ENCODE results near the gene GEMIN4.

Gene GEMIN4

GRCh38 chr17:784143-784542, 32.1 kb upstream of the GEMIN4 start:
- Histone ChIP-seq H3K9me3 (ENCODE audit: control insufficient read depth in 5 of 5, low read length in 5 of 5) (no peaks in the 10 kb centered on the region), H3K27ac (ENCODE audit: low read depth, low read length) (no peak overlapping the region), H3K36me3 (ENCODE audit: control insufficient read depth in 5 of 5, insufficient read depth in 5 of 5, low read length in 5 of 5) (peaks cover 0 to 32% (median 21%) of the 10 kb centered on the region in 5 donors), H3K9ac (ENCODE audit: low read length in 5 of 5) (no peak overlapping the region), H3K4me3 (ENCODE audit: low read depth in 1 of 5, low read length in 5 of 5) (no peak overlapping the region), H3K27me3 (ENCODE audit: control insufficient read depth in 5 of 5, insufficient read depth in 4 of 5, low read length in 5 of 5) (no peaks in the 10 kb centered on the region), H3K4me1 (ENCODE audit: control insufficient read depth in 5 of 5, insufficient read depth in 5 of 5, low read length in 5 of 5) (peaks cover 4 to 31% (median 24%) of the 10 kb centered on the region in 5 donors)

GRCh38 chr17:781805-782731, 30.0 kb upstream of the GEMIN4 start, which contains the start of the genes GLOD4 and MRM3:
GLOD4 (minus strand) TSS chr17:782280; CDS start chr17:782255, 25 bp downstream.
MRM3 (plus strand) TSS chr17:782353; CDS start chr17:782379, 26 bp downstream.
- H3K27ac ChIP-seq (ENCODE audit: low read depth, low read length) = peak within 1 kb of the TSS; percentile 84
- peak within 1 kb of the TSS; percentile 95 to 99 (median 97) for H3K9ac ChIP-seq (ENCODE audit: low read length in 5 of 5)
- no peaks in the 10 kb centered on the region for H3K9me3 ChIP-seq (ENCODE audit: control insufficient read depth in 5 of 5, low read length in 5 of 5)
- H3K4me1 ChIP-seq (ENCODE audit: control insufficient read depth in 5 of 5, insufficient read depth in 5 of 5, low read length in 5 of 5) = peaks cover 4 to 31% (median 24%) of the 10 kb centered on the region in 5 donors
- no peaks in the 10 kb centered on the region for H3K27me3 ChIP-seq (ENCODE audit: control insufficient read depth in 5 of 5, insufficient read depth in 4 of 5, low read length in 5 of 5)
- H3K36me3 ChIP-seq (ENCODE audit: control insufficient read depth in 5 of 5, insufficient read depth in 5 of 5, low read length in 5 of 5) = peaks cover 5 to 31% (median 20%) of the 10 kb centered on the region in 5 donors
- peak within 1 kb of the TSS; percentile 98 to 100 (median 100) for H3K4me3 ChIP-seq (ENCODE audit: low read depth in 1 of 5, low read length in 5 of 5)

- Histone ChIP-seq H3K4me1 (ENCODE audit: control insufficient read depth in 5 of 5, insufficient read depth in 5 of 5, low read length in 5 of 5) (peaks cover 3 to 22% (median 17%) of the 10 kb centered on the region in 5 donors), H3K9me3 (ENCODE audit: control insufficient read depth in 5 of 5, low read length in 5 of 5) (no peaks in the 10 kb centered on the region), H3K4me3 (ENCODE audit: low read depth in 1 of 5, low read length in 5 of 5) (no peak overlapping the region), H3K27ac (ENCODE audit: low read depth, low read length) (no peak overlapping the region), H3K9ac (ENCODE audit: low read length in 5 of 5) (no peak overlapping the region), H3K27me3 (ENCODE audit: control insufficient read depth in 5 of 5, insufficient read depth in 4 of 5, low read length in 5 of 5) (no peaks in the 10 kb centered on the region), H3K36me3 (ENCODE audit: control insufficient read depth in 5 of 5, insufficient read depth in 5 of 5, low read length in 5 of 5) (peaks cover 20 to 56% (median 50%) of the 10 kb centered on the region in 5 donors)
Observed at GRCh38 chr17:778096-778495, 26.0 kb upstream of the GEMIN4 start.

GRCh38 chr17:774313-774584, 22.2 kb upstream of the GEMIN4 start:
- H3K36me3 ChIP-seq (ENCODE audit: control insufficient read depth in 5 of 5, insufficient read depth in 5 of 5, low read length in 5 of 5) = peaks cover 38 to 82% (median 76%) of the 10 kb centered on the region in 5 donors
- no peak overlapping the region for H3K9ac ChIP-seq (ENCODE audit: low read length in 5 of 5)
- H3K4me3 ChIP-seq (ENCODE audit: low read depth in 1 of 5, low read length in 5 of 5) = no peak overlapping the region
- H3K27ac ChIP-seq (ENCODE audit: low read depth, low read length) = no peak overlapping the region
- H3K4me1 ChIP-seq (ENCODE audit: control insufficient read depth in 5 of 5, insufficient read depth in 5 of 5, low read length in 5 of 5) = no peaks in the 10 kb centered on the region
- H3K27me3 ChIP-seq (ENCODE audit: control insufficient read depth in 5 of 5, insufficient read depth in 4 of 5, low read length in 5 of 5) = no peaks in the 10 kb centered on the region
- no peaks in the 10 kb centered on the region for H3K9me3 ChIP-seq (ENCODE audit: control insufficient read depth in 5 of 5, low read length in 5 of 5)

- H3K9me3 ChIP-seq (ENCODE audit: control insufficient read depth in 5 of 5, low read length in 5 of 5) = no peaks in the 10 kb centered on the region
- no peak overlapping the region for H3K4me3 ChIP-seq (ENCODE audit: low read depth in 1 of 5, low read length in 5 of 5)
- no peak overlapping the region for H3K27ac ChIP-seq (ENCODE audit: low read depth, low read length)
- no peaks in the 10 kb centered on the region for H3K4me1 ChIP-seq (ENCODE audit: control insufficient read depth in 5 of 5, insufficient read depth in 5 of 5, low read length in 5 of 5)
- H3K36me3 ChIP-seq (ENCODE audit: control insufficient read depth in 5 of 5, insufficient read depth in 5 of 5, low read length in 5 of 5) = peaks cover 38 to 86% (median 82%) of the 10 kb centered on the region in 5 donors
- no peak overlapping the region for H3K9ac ChIP-seq (ENCODE audit: low read length in 5 of 5)
- no peaks in the 10 kb centered on the region for H3K27me3 ChIP-seq (ENCODE audit: control insufficient read depth in 5 of 5, insufficient read depth in 4 of 5, low read length in 5 of 5)
Observed at GRCh38 chr17:773467-774312, 21.6 kb upstream of the GEMIN4 start.

- Histone ChIP-seq H3K36me3 (ENCODE audit: control insufficient read depth in 5 of 5, insufficient read depth in 5 of 5, low read length in 5 of 5) (peaks cover 36 to 81% (median 76%) of the 10 kb centered on the region in 5 donors), H3K4me1 (ENCODE audit: control insufficient read depth in 5 of 5, insufficient read depth in 5 of 5, low read length in 5 of 5) (no peaks in the 10 kb centered on the region), H3K4me3 (ENCODE audit: low read depth in 1 of 5, low read length in 5 of 5) (no peak overlapping the region), H3K27me3 (ENCODE audit: control insufficient read depth in 5 of 5, insufficient read depth in 4 of 5, low read length in 5 of 5) (no peaks in the 10 kb centered on the region), H3K27ac (ENCODE audit: low read depth, low read length) (no peak overlapping the region), H3K9me3 (ENCODE audit: control insufficient read depth in 5 of 5, low read length in 5 of 5) (no peaks in the 10 kb centered on the region), H3K9ac (ENCODE audit: low read length in 5 of 5) (no peak overlapping the region)
Observed at GRCh38 chr17:773016-773415, 21.0 kb upstream of the GEMIN4 start.

GRCh38 chr17:767076-767475, 15.0 kb upstream of the GEMIN4 start:
- Histone ChIP-seq H3K9ac (ENCODE audit: low read length in 5 of 5) (no peak overlapping the region), H3K36me3 (ENCODE audit: control insufficient read depth in 5 of 5, insufficient read depth in 5 of 5, low read length in 5 of 5) (peaks cover 28 to 75% (median 68%) of the 10 kb centered on the region in 5 donors), H3K27ac (ENCODE audit: low read depth, low read length) (no peak overlapping the region), H3K4me3 (ENCODE audit: low read depth in 1 of 5, low read length in 5 of 5) (no peak overlapping the region), H3K4me1 (ENCODE audit: control insufficient read depth in 5 of 5, insufficient read depth in 5 of 5, low read length in 5 of 5) (no peaks in the 10 kb centered on the region), H3K27me3 (ENCODE audit: control insufficient read depth in 5 of 5, insufficient read depth in 4 of 5, low read length in 5 of 5) (no peaks in the 10 kb centered on the region), H3K9me3 (ENCODE audit: control insufficient read depth in 5 of 5, low read length in 5 of 5) (no peaks in the 10 kb centered on the region)

GRCh38 chr17:760371-760770, 8.3 kb upstream of the GEMIN4 start:
- H3K36me3 ChIP-seq (ENCODE audit: control insufficient read depth in 5 of 5, insufficient read depth in 5 of 5, low read length in 5 of 5) = peaks cover 3 to 66% (median 54%) of the 10 kb centered on the region in 5 donors
- H3K4me3 ChIP-seq (ENCODE audit: low read depth in 1 of 5, low read length in 5 of 5) = no peak overlapping the region
- H3K9ac ChIP-seq (ENCODE audit: low read length in 5 of 5) = no peak overlapping the region
- H3K27me3 ChIP-seq (ENCODE audit: control insufficient read depth in 5 of 5, insufficient read depth in 4 of 5, low read length in 5 of 5) = no peaks in the 10 kb centered on the region
- no peak overlapping the region for H3K27ac ChIP-seq (ENCODE audit: low read depth, low read length)
- H3K4me1 ChIP-seq (ENCODE audit: control insufficient read depth in 5 of 5, insufficient read depth in 5 of 5, low read length in 5 of 5) = no peaks in the 10 kb centered on the region
- H3K9me3 ChIP-seq (ENCODE audit: control insufficient read depth in 5 of 5, low read length in 5 of 5) = no peaks in the 10 kb centered on the region

GRCh38 chr17:759964-760363, 7.9 kb upstream of the GEMIN4 start:
- Histone ChIP-seq H3K4me3 (ENCODE audit: low read depth in 1 of 5, low read length in 5 of 5) (no peak overlapping the region), H3K27me3 (ENCODE audit: control insufficient read depth in 5 of 5, insufficient read depth in 4 of 5, low read length in 5 of 5) (no peaks in the 10 kb centered on the region), H3K27ac (ENCODE audit: low read depth, low read length) (no peak overlapping the region), H3K9me3 (ENCODE audit: control insufficient read depth in 5 of 5, low read length in 5 of 5) (no peaks in the 10 kb centered on the region), H3K36me3 (ENCODE audit: control insufficient read depth in 5 of 5, insufficient read depth in 5 of 5, low read length in 5 of 5) (peaks cover 3 to 62% (median 50%) of the 10 kb centered on the region in 5 donors), H3K9ac (ENCODE audit: low read length in 5 of 5) (no peak overlapping the region), H3K4me1 (ENCODE audit: control insufficient read depth in 5 of 5, insufficient read depth in 5 of 5, low read length in 5 of 5) (no peaks in the 10 kb centered on the region)

Measured in subcutaneous abdominal adipose tissue (tissue), 5 donors.